ENCODE measurements around the gene TMEM132D. TPM values are rescaled to one million over a fixed set of nuclear protein-coding genes. Genes with fewer than 3 reads are reported as not detected.
"Not testable (repeated sequence)": the region's sequence is repeated elsewhere in the genome, so short reads cannot be mapped to it uniquely, and the experiment has no call there.

TMEM132D gene
- 0.20 TPM for total RNA-seq

DNA sequence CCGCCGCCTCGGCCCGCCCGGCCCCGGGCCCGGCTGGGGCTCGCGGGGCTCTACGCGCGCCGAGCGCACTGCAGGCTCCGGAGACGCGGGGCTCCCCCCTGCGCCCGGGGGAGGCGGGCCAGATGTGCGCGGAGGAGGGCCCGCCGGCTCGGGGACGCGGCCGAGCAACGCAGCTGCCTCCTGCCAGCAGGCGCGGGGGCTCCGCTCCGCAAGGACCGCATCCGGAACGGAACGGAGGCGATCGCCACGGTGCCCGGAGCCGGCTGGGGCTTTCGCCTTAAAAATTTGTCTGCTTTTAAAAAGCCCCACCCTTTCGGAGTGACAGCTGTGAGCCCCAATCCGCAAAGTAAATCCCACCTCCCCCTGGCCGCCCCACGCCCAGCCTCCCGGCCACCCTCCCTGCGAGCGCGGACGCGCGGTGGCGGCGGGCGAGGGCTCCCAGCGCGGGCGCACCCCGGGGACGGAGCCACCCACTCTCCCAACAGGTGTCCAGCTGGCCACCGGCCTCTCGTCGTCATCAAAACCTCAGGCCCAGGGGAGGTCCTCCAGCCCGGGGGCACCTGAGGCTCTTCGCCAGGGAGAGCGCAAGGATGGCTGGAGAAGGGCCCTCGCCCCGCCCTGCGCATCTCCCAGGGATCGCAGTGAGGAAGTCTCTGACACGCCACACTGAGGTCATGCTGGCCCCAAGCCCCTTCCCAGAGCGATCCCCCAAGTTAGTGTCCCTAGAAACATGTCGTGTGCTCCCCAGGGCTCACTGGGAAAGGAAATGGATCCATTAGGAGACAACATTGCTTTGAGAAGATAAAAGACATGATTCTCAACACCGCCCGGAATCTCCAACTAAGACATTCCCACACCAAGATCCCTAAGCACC is at the start of gene TMEM132D:
Gene TMEM132D (minus strand): TSS at position 70 of the 874 bp plus-strand sequence.
- DNase-seq: no peak

DNA sequence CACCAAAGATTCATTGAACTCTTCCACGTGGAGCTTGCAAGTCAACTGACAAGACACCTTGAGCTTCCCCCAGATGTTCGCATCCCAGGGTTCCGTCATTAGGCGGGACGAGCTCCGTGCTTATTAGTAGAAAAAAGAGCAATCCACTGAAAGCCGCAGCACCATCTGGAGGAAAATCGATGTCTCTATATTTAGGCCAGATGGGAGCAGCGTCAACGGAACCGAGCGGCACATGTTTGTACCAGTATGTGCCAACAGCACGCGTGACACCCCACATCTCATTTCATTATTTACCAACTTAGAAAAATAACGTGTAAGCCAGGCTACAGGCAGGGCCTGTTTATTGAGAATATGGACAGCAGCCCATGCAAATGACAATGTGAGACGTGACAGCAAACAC is 45.8 kb upstream of the TMEM132D start:
- DNase-seq: no peak

DNA sequence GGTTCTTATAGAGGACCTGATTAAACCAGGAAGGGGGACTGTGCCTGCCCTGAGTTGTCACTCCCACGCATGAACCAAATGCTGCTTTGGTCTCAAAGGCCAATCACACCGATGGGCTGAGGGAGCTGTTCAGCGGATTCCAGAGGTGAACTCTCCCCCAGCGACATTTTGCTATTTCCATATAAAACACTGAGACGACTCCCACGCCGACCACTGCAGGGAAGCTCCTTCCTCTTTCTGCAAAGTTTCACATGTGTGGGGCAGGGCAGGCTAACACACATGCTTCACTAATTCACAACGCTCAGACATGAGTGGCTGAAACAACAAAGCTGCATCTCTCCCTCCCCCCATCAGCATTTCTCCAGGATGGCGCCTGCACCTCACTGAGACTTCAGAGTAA is 37.8 kb upstream of the TMEM132D start:
- no peak for DNase-seq

DNA sequence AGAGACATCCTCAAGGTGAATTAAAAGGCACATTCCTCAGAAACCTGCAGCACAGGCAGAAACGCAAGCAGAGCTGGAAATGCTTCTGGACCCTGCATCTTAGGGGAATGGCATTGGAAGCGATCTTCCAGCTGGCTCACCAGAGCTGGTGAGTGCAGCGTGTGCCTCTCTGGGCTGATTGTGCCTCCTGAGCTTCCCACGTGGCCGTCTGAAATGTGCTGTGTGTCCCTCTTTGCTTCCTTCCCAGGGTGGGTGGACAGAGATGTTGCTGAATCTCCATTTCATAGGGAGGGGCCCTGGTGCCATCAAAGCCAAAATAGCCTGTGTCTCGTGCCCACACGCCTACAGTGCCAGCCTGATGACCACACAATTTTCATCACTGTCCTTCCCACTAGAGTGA is 34.3 kb upstream of the TMEM132D start:
- no peak for DNase-seq

DNA sequence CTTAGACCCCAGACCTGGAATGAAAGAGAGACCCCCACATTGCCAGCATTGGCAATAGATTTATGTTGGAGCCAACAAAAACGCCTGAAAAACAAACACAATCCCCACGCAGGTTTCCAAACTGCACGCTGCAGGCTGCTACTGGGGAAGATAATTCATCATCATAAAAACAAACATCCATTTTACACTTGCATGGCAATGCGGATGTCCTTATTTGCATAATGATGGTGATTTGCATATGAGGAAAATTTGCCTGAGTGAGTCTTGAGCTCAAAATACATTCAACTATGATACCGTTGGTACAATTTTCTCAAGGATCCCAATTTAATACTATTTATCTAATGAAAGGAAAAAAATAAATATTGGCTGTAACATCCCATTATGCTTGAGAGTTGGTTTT is 33.6 kb upstream of the TMEM132D start:
- no peak for DNase-seq

DNA sequence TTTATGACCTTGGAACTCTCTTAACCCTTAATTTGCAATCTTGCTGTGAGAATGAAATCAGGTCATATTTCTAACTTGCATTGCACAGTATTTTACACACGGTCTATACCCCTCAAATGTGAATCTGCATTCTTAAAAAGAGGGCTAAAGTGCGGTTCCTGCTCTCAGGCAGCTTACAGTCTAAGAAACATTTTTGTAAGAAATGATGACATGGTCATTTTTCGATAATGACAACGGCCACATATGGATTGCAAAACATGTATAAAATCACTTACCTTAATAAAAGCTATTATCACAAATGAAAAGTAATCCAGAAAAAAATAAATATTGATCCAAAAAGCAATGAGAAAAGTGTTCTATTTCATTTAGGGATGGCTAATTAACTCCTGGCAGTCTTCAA is 24.8 kb upstream of the TMEM132D start:
- no peak for DNase-seq

DNA sequence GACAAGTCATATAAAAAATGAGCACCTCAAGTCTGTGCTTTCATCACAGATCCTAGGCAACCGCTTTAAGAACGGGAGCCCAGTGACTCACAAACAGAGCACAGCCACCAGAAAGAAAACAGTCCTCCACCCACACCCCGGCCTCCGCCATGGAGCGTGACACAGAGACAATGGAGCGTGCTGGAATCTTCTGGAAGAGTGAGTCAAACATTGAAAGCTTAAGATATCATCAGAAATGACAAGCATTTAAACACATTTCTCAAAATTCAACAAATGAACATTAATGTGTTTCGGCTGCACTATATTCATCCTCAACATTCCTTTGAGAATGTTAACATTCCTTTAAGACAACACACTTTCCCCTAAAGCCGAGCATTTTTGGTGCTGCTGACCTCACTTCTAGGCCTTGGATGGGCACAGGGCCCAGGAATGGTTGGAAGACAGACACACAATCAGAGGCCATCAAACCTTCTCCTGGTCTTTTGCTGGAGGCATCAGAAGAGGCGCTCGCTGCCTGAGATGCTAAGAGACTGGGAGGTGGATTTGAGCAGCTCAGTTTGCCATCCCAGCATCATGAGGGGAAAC is 23.6 kb upstream of the TMEM132D start:
- DNase-seq: no peak

DNA sequence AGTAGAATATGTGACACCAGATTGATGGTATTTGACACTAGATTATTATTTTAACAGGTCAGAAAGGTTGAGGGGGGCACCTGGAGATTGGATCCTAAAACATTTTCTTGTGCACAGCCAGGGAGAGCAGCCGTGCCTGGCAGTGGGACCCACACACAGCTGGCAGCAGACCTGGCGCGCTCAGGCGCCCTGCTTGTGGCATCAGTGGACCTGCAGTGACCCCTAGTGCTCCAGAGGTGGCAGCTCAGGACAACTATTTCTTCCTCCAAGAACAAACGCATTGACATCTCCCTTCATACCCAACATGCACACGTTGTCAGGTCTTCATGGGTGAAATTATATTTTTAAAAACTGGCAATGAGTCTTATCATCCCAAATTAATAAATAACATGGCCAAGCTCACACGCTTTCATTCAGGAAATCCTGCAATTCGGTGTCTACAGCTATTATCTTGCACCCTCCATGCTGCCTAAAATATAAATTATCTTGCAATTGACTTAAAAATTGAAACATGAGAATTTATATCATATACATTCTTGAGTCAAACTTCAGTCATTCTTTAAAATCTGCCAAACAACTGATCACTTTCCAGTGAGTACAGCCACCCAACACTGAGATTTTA is 7.7 kb upstream of the TMEM132D start:
- DNase-seq: peak; percentile 40

DNA sequence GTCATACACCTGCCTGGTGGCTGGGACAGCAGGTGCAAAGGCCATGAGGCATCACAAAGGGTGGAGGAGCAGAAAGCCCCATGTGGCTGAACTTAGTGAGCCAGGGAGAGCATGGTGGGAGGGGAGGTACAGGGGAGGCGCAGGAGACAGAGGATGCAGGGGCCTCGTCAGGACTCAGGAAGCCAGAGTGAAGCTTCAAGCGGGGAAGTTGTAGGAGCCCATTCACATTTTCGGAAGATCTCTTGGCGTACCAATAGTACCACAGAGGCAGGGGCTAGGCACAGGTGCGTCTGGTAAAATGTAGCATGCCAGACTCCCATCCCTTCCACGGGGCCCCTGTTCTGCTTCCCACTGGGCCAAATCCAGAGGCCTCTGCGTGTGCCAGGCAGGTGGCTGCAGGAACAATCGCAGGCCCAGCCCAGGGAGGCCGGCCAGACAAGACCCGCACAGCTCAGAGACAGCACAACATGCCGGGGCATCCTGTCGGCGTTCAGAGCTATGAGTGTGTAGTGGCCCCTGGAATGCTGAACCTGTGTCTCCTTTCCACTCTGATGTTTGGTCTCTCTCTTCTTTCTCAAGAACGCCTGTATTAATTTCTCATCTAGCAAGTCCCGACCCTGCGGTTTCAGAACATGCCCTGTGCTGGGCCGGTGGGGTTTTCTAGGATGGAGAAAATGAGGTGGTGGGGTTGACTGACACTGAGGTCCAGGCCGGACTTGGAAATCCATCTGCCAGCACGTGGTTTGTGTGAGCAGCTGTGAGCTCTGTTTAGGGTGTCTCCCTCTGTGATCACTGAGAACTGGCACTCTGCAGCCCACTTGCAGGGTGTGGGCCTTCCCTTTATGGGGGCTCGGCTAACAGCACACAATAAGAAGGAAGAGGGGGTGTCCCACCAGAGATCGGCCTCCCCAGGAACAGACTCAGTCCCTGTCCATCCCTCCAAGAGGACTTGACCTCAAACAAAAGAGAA is 5.5 kb upstream of the TMEM132D start:
- DNase-seq: no peak

DNA sequence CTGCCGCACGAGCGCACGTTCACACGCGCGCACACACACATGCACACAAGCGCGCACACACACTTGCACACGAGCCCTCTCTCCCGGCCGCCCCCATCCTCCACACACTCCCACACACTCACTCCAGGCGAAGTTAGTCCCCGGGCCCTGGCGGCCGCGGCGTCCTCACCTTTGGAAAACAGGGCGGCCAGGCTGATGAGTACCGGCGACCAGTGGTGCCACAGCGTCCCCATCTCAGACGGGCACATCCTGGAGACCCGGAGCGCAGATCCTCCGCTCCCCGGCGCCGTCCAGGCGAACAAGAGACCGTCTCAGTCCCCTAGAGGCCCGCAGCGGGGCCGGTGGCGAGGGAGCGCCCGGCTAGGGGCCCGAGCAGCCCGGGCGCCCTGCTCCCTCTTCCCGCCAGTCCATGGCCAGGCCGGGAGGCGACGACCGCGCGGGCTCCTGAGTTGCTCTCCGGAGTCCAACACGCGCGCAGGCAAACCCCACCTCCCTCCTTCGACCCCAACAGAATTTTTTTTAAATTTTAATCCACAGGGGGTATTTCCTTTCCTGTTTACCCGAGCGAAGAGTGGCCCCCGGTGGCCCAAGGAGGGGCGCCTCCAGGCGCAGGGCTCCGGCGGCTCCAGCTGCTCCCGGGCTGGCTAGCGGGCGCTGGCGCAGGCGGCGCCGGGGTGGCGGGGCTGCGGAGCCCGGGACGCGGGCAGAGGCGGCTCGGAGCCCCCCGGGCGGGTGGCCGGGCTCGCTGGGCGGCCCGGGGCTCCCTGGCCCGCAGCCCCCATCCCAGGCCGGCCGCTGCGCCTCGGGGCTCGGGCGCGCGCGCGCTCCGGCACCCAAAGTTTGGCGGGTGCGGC is 506 bp downstream of the TMEM132D start:
- DNase-seq: no peak

DNA sequence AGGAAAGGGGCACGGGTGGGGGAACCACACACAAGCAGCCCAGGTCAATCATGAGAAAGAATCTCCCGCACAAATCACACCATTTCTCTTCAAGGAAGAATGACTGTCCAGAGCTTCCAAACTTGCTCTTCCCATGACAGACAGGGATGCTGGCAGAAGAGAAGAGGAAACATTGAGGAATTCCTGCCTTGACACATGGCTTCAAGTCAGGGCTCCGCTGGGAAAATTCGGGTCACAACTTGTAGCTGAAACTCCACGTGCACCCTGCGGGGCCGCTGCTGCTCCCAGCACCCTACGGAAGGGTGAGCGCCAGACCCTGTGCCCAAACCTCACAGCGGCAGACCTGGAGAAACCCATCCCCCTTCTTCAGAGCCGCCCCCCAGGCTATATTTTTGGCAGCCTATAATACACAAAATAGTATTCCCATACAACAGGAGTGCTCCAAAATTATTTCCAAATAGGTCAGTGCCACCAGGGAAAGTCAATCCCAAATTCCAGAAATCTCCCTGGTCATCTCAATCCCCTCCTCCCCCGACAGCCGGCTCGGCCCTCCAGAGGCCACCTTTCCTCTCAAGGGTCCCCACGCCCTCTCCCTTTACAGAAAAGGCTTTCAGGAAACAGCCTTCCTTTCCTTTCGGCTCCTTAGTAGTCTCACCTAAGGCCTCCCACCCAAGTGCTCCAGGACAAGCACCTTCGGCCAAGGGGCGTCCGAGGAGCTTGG is 1.3 kb downstream of the TMEM132D start:
- no peak for DNase-seq

DNA sequence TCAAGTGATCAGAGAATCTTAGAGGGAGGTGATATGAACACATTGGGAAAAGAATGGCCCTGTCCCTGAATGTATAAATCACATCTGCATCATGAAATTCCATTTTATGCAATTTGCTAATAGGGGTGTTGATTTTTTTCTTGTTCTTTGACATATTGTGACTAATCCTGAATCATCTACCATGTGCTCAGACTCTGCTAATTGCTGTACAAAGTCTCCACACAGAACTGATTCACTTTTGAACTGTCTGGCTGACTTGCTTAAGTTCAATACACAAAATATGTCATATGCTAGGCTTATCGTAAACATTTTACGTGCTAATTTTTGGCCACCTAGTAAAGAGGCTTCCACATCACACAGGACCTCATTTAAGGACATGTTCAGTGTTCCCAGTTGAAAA is 2.6 kb downstream of the TMEM132D start:
- DNase-seq: no peak

DNA sequence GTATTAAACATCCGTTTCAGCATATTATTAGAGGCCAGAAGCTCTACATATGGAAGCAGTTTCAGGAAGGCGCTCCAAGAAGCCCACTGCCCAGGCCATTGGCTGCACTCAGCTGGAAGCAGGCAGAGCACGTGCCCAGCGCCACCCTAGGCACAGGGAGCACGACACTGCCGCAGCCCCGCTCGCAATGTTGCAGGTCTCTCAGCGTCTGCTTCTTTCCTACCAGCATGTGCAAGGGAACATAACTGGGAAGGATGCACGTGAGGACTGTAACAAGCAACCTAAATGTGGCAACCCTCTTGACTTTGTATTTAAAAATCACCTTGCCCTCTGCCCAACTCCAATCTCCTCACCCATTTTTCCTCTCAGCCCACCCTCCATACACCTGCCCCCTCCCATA is 3.5 kb downstream of the TMEM132D start:
- no peak for DNase-seq

DNA sequence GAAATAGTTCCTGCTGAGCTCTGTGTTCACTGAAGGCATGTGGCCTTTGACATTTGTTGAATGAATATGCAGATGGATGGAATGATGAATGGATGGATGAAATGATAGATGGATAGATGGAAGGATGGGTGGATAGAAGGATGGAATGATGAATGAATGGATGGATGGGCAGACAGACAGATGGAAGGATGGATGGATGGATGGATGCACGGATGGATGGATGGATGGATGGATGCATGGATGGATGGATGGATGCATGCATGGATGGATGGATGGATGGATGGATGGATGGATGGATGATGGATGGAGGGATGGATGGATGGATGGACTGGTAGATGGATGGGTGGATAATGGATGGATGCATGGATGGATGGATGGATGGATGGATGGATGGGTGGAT is 4.8 kb downstream of the TMEM132D start:
- not testable (repeated sequence) for DNase-seq

DNA sequence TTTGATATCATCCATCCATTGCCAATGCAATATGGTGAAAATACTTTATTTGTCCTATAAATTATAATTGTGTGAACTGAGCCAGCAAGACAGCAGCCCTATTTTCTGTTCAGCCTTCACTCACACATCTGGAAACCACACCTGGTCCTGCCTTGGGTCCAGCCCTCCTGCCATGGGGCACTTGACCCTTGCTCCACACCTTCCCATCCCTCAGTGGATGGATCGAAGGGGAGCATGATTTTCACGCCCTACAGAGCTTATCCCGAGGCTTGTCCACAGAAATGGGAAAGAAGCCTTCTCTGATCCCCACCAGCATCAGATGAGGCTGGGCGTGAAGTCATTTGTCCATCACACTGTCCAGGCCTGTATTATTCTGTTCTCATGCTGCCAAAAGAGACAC is 10.1 kb downstream of the TMEM132D start:
- no peak for DNase-seq

DNA sequence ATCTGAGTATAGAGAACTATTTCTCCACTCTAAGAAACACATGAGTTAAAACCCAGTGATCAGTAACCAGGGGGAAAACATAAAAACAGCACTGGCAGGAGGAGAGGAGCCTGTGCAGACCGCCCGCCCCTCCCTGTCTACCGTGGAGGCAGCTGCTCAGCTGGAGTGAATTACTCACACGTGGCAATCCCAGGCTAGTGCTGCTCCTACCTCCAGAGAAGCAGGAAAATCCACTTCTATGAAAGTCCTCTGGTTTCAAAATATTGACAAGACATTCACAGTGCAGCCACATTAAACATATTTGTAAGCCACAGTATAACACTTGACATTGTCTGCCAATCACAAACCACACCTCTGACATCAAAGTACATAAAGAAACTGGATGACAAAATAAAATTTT is 16.7 kb downstream of the TMEM132D start:
- DNase-seq: peak; percentile 17

DNA sequence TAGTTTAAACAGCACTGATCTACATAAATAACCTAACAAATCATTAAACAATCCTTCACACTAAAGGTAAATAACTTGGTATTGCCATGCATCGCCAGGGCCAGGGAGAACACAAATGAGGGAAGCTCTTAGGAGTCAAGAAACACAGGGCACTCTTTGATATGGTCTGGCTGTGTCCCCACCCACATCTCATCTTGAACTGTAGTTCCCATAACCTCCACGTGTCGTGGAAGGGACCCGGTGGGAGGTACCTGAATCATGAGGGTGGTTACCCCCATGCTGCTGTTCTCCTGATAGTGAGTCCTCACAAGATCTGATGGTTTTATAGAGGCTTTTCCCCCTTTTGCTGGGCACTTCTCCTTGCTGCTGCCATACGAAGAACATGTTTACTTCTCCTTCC is 17.3 kb downstream of the TMEM132D start:
- DNase-seq: no peak

DNA sequence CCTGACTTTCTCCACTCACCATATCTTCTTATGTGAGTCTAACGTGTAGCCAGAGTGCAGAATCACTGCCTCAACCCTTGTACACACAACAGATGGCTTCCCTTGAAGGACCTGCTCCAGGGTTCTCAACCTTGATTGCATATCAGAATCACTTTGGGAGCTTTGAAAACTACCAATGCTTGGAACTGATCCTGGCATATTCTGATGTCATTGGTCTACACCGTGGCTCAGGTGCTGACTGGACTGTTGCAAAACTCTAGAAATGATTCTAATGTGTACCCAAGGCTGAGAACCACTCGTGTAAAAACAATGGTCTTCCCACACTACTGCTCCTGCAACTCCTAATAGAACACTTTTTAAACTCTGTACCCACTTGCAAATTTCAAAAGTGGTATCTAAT is 18.5 kb downstream of the TMEM132D start:
- DNase-seq: no peak

DNA sequence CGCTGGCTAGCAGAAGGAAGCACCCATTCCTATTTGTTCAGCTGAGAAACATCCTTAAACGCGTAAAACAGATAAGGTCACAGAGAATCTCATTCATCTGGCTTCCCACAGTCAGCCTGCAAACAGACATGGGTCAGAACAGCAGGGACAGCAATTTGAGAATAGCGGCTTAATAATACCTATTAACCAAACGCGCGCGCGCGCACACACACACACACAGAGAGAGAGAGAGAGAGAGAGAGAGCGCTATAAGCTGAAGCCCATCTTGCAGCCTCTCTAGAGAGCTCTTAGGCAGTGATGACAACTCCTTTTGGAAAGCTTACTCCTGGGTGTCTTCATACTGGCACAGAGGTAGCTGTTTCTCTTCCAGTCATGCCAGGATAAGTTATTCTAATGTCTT is 26.4 kb downstream of the TMEM132D start:
- DNase-seq: no peak

DNA sequence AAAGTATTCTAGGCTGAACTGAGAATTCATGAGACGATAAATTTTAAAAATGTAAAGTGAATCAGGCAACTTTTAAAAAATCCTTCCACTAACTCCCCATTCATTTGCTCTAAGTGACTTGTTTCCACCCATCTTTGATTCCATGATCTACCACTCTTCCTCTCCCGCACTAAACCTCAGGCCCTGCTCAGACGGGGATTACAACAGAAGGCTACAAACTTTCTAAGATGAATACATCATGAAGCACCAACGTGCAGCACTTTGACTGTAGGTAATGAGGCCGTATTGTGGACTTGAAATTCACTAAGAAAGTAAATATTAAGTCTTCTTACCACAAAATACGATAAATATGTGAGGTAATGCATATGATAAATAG is 30.0 kb downstream of the TMEM132D start:
- DNase-seq: no peak

Measured in skin of body (tissue), 2 donors.